Neural crest cell (in vitro differentiated cells): Measurements from ENCODE around the gene SCAMP1. TPM values are rescaled to one million over a fixed set of nuclear protein-coding genes. Genes with fewer than 3 reads are reported as not detected.
A peak's percentile ranks its signal among the peaks of the same experiment; 100 is the strongest.

Experiments used
- DNase-seq: peaks from one replicate; pipeline ENCODE4 v3.0.0; 2021; ENCODE audit warnings: low read depth, mixed read lengths, low spot score
- H3K27ac Mint-ChIP-seq: one replicate; pipeline ENCODE4 v1.8.0; 2021; ENCODE audit warnings: mild to moderate bottlenecking, mixed read lengths; ENCODE audit not compliant: unreplicated experiment
- H3K27me3 Mint-ChIP-seq: 2 replicates; pipeline ENCODE4 v1.8.0; 2021; ENCODE audit warnings: low read depth, mild to moderate bottlenecking, mixed read lengths
- H3K36me3 Mint-ChIP-seq: 2 replicates; pipeline ENCODE4 v1.8.0; 2021; ENCODE audit warnings: low read depth, mild to moderate bottlenecking, mixed read lengths
- H3K4me1 Mint-ChIP-seq: 2 replicates; pipeline ENCODE4 v1.8.0; 2021; ENCODE audit warnings: mixed read lengths
- H3K4me3 Mint-ChIP-seq: one replicate; pipeline ENCODE4 v1.8.0; 2021; ENCODE audit warnings: mild to moderate bottlenecking, mixed read lengths
- H3K9me3 Mint-ChIP-seq: 2 replicates; pipeline ENCODE4 v1.8.0; 2021; ENCODE audit warnings: mixed read lengths
- CTCF ChIP-seq: fragments of 200-600 bp; sonication (generic); conservative IDR thresholded peaks from 2 replicates; pipeline ENCODE4 v1.5.0; 2021; ENCODE audit warnings: antibody characterized with exemption, mild to moderate bottlenecking
- total RNA-seq: library from RNA; stranded (reverse); gene quantifications from 2 replicates; pipeline ENCODE4 v1.2.1, GENCODE V29; 2021

Gene SCAMP1
- total RNA-seq, 1 donor from 2014 or later: 30.7 TPM

GRCh38 chr5:78511121-78511906 lies 150.9 kb downstream of the SCAMP1 start:
- peak overlapping the region; percentile 45 for H3K4me3 Mint-ChIP-seq

GRCh38 chr5:78512435-78512834 lies 152.0 kb downstream of the SCAMP1 start:
- H3K36me3 Mint-ChIP-seq: peaks cover 3% of the 10 kb centered on the region
- no peak for TF ChIP-seq CTCF
- no peaks in the 10 kb centered on the region for H3K9me3 Mint-ChIP-seq
- DNase-seq: no peak
- no peak overlapping the region for H3K27ac Mint-ChIP-seq
- peaks cover 17% of the 10 kb centered on the region for H3K27me3 Mint-ChIP-seq
- H3K4me3 Mint-ChIP-seq: no peak overlapping the region
- H3K4me1 Mint-ChIP-seq: peaks cover 58% of the 10 kb centered on the region

More at GRCh38 chr5:78511121-78511906, 150.9 kb downstream of the SCAMP1 start:
- no peak for DNase-seq
- no peak for TF ChIP-seq CTCF
- Mint-ChIP-seq H3K4me1 (peaks cover 61% of the 10 kb centered on the region), H3K36me3 (peaks cover 3% of the 10 kb centered on the region), H3K9me3 (no peaks in the 10 kb centered on the region), H3K27ac (peak overlapping the region; percentile 96), H3K27me3 (peaks cover 17% of the 10 kb centered on the region)

- Mint-ChIP-seq H3K9me3 (no peaks in the 10 kb centered on the region), H3K27me3 (peaks cover 17% of the 10 kb centered on the region), H3K4me1 (peaks cover 50% of the 10 kb centered on the region), H3K27ac (no peak overlapping the region), H3K4me3 (no peak overlapping the region), H3K36me3 (peaks cover 3% of the 10 kb centered on the region)
- no peak for TF ChIP-seq CTCF
- DNase-seq: no peak
Measured at GRCh38 chr5:78513441-78513840, 153.0 kb downstream of the SCAMP1 start.

GRCh38 chr5:78514427-78515330 lies 154.3 kb downstream of the SCAMP1 start:
- no peak for DNase-seq
- Mint-ChIP-seq H3K36me3 (peaks cover 3% of the 10 kb centered on the region), H3K9me3 (no peaks in the 10 kb centered on the region), H3K27me3 (peaks cover 9% of the 10 kb centered on the region), H3K27ac (no peak overlapping the region), H3K4me1 (peaks cover 44% of the 10 kb centered on the region), H3K4me3 (no peak overlapping the region)
- TF ChIP-seq CTCF: no peak

GRCh38 chr5:78515670-78516069 lies 155.3 kb downstream of the SCAMP1 start:
- Mint-ChIP-seq H3K4me3 (no peak overlapping the region), H3K36me3 (peaks cover 3% of the 10 kb centered on the region), H3K27ac (no peak overlapping the region), H3K9me3 (no peaks in the 10 kb centered on the region), H3K27me3 (peaks cover 4% of the 10 kb centered on the region), H3K4me1 (peaks cover 35% of the 10 kb centered on the region)
- DNase-seq: no peak
- TF ChIP-seq CTCF: no peak
